Ishikawa (cell line): ENCODE data around the gene RMND1.

Experiments used
- CEBPB ChIP-seq: IDR thresholded peaks from 2 replicates; pipeline ENCODE4 v1.6.1; 2012
- CREB1 ChIP-seq: IDR thresholded peaks from 2 replicates; pipeline ENCODE4 v1.6.1; 2012; ENCODE audit warnings: low read depth
- EGR1 ChIP-seq: IDR thresholded peaks from 2 replicates; pipeline ENCODE4 v1.6.1; 2012
- EP300 ChIP-seq: IDR thresholded peaks from 2 replicates; pipeline ENCODE4 v1.6.1; 2012; ENCODE audit warnings: borderline replicate concordance
- FOXM1 ChIP-seq: IDR thresholded peaks from 2 replicates; pipeline ENCODE4 v1.6.1; 2012; ENCODE audit warnings: low read depth, borderline replicate concordance
- MAX ChIP-seq: IDR thresholded peaks from 2 replicates; pipeline ENCODE4 v1.6.1; 2012
- NFIC ChIP-seq: IDR thresholded peaks from 2 replicates; pipeline ENCODE4 v1.6.1; 2012
- RAD21 ChIP-seq: IDR thresholded peaks from 2 replicates; pipeline ENCODE4 v1.6.1; 2012; ENCODE audit warnings: low read depth
- REST ChIP-seq: IDR thresholded peaks from 2 replicates; pipeline ENCODE4 v1.6.1; 2012; ENCODE audit warnings: low read depth, mild to moderate bottlenecking
- TAF1 ChIP-seq: IDR thresholded peaks from 2 replicates; pipeline ENCODE4 v1.6.1; 2012; ENCODE audit warnings: low read depth, mild to moderate bottlenecking
- TCF12 ChIP-seq: IDR thresholded peaks from 2 replicates; pipeline ENCODE4 v1.6.1; 2012; ENCODE audit warnings: low read depth
- TEAD4 ChIP-seq: IDR thresholded peaks from 2 replicates; pipeline ENCODE4 v1.6.1; 2012
- USF1 ChIP-seq: IDR thresholded peaks from 2 replicates; pipeline ENCODE4 v1.6.1; 2012
- YY1 ChIP-seq: IDR thresholded peaks from 2 replicates; pipeline ENCODE4 v1.6.1; 2012; ENCODE audit warnings: low read depth
- ZBTB7A ChIP-seq: IDR thresholded peaks from 2 replicates; pipeline ENCODE4 v1.6.1; 2012; ENCODE audit warnings: low read depth

RMND1 gene

GRCh38 chr6:151425561-151425960 lies 26.4 kb downstream of the RMND1 start:
- TF ChIP-seq CREB1 (no peak), TEAD4 (no peak), YY1 (no peak), RAD21 (no peak), NFIC (no peak), FOXM1 (no peak), TAF1 (no peak), TCF12 (no peak), USF1 (no peak), ZBTB7A (no peak), MAX (no peak), EP300 (no peak), EGR1 (no peak)

GRCh38 chr6:151422981-151423380 lies 28.9 kb downstream of the RMND1 start:
- TF ChIP-seq ZBTB7A (no peak), FOXM1 (no peak), TCF12 (no peak), RAD21 (no peak), USF1 (no peak), REST (no peak), MAX (no peak), TEAD4 (no peak), CREB1 (no peak), TAF1 (no peak), EP300 (no peak), EGR1 (no peak), YY1 (no peak), NFIC (no peak), CEBPB (no peak)

GRCh38 chr6:151417477-151417876 lies 34.4 kb downstream of the RMND1 start:
- TF ChIP-seq RAD21, result no peak
- no peak for TF ChIP-seq YY1
- TF ChIP-seq FOXM1, result no peak
- no peak for TF ChIP-seq MAX
- TF ChIP-seq REST, result no peak
- TF ChIP-seq EGR1, result no peak
- TF ChIP-seq CEBPB, result no peak
- TF ChIP-seq EP300, result no peak
- no peak for TF ChIP-seq TCF12

- no peak for TF ChIP-seq USF1
- TF ChIP-seq CREB1, result no peak
- no peak for TF ChIP-seq ZBTB7A
- no peak for TF ChIP-seq TEAD4
- TF ChIP-seq TAF1, result no peak
- TF ChIP-seq CEBPB, result no peak
- no peak for TF ChIP-seq EP300
- no peak for TF ChIP-seq RAD21
- TF ChIP-seq FOXM1, result no peak
- TF ChIP-seq MAX, result no peak
- no peak for TF ChIP-seq YY1
- no peak for TF ChIP-seq EGR1
- no peak for TF ChIP-seq TCF12
- no peak for TF ChIP-seq REST
- no peak for TF ChIP-seq NFIC
Measured at GRCh38 chr6:151414641-151415260, 37.2 kb downstream of the RMND1 start.
